IPS-20b (cell line): Measurements from ENCODE around the gene IKZF3.
A peak's percentile ranks its signal among the peaks of the same experiment; 100 is the strongest.

Experiments used
- H3K27ac ChIP-seq: one replicate; pipeline ENCODE4 v1.5.1; 2013; ENCODE audit warnings: low read length
- H3K27me3 ChIP-seq: 2 replicates; pipeline ENCODE4 v1.6.1; 2013; ENCODE audit warnings: mild to moderate bottlenecking, low read length, inconsistent platforms; ENCODE audit not compliant: insufficient read depth
- H3K36me3 ChIP-seq: 2 replicates; pipeline ENCODE4 v1.6.1; 2013; ENCODE audit warnings: low read depth, mild to moderate bottlenecking, inconsistent platforms, low read length, moderate library complexity; ENCODE audit not compliant: insufficient read depth
- H3K4me1 ChIP-seq: 2 replicates; pipeline ENCODE4 v1.6.1; 2013; ENCODE audit warnings: mild to moderate bottlenecking, control low read depth, inconsistent platforms, low read length, moderate library complexity; ENCODE audit not compliant: insufficient read depth
- H3K4me3 ChIP-seq: 2 replicates; pipeline ENCODE4 v1.5.1; 2013; ENCODE audit warnings: mild to moderate bottlenecking, low read length, inconsistent platforms
- H3K9ac ChIP-seq: 2 replicates; pipeline ENCODE4 v1.6.1; 2013; ENCODE audit warnings: low read depth, mild to moderate bottlenecking, inconsistent platforms, low read length, moderate library complexity
- H3K9me3 ChIP-seq: 2 replicates; pipeline ENCODE4 v1.6.1; 2013; ENCODE audit warnings: mild to moderate bottlenecking, low read depth, low read length, inconsistent platforms; ENCODE audit not compliant: insufficient read depth

The IKZF3 gene

DNA sequence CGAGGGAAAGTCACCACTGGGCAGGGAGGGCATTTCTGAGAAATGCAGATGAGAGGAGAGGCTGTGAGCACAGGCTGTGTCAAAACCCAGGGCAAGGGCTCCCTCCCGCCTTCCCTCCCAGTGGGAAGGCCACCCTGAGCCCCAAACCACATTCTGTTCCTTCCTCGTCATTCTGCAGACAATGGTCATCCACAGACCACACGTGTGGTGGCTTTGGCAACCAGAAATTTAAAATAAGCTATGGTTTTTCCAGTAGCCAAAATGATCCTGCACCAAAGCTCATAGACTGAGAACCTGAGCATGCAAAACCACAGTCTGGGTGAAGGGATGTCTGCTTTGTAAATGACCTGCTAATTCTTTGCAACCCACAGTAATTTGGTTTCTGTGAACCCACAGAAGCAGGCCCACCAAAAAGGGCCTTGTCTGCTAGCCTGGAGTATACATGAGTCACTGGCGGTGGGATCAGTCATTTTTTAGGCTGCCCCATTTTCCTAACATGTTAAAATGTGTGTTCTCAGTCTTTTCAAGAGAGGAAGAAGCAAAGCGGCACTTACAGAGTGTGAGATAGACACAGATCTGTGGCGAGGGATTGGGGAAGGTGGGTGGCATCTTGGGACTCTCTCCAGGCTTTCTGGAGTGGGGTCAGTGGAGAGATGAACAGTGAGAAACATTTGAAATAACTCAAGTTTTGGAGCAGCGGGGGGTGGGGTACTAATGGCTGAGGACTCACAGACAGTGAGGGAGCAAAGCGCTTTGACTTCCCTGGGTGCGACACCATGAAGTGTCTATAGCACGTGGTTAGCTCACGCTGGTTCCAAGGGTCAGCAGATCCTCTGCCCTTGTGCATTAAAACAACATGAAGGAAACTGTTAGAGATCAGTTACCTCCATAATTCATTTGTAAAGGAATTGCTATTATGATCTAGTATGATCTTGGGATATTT lies 105.9 kb downstream of the IKZF3 start:
- no peak overlapping the region for H3K27ac ChIP-seq
- no peak overlapping the region for H3K9ac ChIP-seq
- peaks cover 13% of the 10 kb centered on the region for H3K4me1 ChIP-seq
- H3K4me3 ChIP-seq: no peak overlapping the region
- H3K9me3 ChIP-seq: no peaks in the 10 kb centered on the region
- no peaks in the 10 kb centered on the region for H3K36me3 ChIP-seq
- H3K27me3 ChIP-seq: peaks cover 34% of the 10 kb centered on the region

DNA sequence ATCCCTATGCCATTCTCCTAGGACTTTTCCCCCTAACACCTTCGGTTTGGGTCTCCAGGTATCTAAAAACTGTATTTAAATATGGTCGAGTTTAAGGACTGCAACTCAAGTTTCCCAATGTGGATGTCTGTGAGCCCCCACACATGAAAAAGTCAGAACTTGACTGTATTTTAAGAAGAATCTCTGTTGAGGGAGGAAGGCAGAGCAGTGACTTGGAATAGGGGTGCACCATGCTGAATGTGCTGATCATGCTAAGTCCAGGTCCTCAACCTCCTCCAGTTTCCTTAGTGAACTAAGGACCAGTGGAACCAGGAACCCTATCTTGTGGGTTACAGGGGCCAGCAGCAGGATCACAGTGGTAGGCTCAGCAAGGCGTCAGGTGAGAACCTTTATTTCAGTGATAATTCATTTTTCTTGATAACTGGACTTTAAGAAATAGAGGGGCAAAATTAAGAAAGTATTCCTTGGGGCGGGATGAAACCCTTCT lies 106.9 kb downstream of the IKZF3 start:
- Histone ChIP-seq H3K36me3 (no peaks in the 10 kb centered on the region), H3K9ac (no peak overlapping the region), H3K27ac (no peak overlapping the region), H3K9me3 (no peaks in the 10 kb centered on the region), H3K4me3 (no peak overlapping the region), H3K4me1 (peaks cover 14% of the 10 kb centered on the region), H3K27me3 (peaks cover 39% of the 10 kb centered on the region)

DNA sequence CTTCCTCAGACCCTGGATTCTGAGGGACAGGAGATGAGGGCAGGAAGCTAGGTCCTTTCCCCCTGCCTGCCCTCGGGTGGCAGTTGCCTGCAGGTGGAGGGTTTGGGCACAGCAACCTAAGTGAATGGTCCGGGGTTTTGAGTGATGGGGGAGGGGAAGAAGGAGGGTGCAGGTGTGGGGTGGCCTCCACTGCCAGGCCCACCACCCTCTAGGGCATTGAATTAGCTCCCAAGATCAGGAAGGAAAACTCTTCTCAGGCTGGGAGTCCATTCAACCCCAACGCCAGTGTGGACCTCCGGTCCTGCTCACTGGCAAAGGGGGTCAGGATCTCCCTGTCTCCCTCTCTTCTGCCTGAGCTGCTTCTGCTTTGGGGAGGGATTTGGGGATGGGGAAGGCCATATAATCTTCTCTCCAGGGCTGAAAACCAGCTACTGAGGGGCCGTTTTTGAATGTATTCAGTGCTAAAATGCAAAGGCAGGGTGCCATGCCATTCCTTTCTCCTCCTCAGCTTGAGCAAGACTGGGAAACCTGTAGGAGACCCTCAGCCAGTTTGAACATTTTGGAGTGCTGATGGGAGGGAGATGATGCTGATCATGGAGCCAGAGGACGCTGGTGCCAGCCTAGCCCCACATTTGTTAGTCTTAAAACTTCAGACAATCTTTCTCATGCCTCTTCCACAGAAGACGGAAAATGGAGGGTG lies 107.6 kb downstream of the IKZF3 start:
- H3K4me1 ChIP-seq: peaks cover 16% of the 10 kb centered on the region
- no peak overlapping the region for H3K4me3 ChIP-seq
- peaks cover 39% of the 10 kb centered on the region for H3K27me3 ChIP-seq
- no peak overlapping the region for H3K9ac ChIP-seq
- H3K36me3 ChIP-seq: no peaks in the 10 kb centered on the region
- no peak overlapping the region for H3K27ac ChIP-seq
- H3K9me3 ChIP-seq: no peaks in the 10 kb centered on the region

DNA sequence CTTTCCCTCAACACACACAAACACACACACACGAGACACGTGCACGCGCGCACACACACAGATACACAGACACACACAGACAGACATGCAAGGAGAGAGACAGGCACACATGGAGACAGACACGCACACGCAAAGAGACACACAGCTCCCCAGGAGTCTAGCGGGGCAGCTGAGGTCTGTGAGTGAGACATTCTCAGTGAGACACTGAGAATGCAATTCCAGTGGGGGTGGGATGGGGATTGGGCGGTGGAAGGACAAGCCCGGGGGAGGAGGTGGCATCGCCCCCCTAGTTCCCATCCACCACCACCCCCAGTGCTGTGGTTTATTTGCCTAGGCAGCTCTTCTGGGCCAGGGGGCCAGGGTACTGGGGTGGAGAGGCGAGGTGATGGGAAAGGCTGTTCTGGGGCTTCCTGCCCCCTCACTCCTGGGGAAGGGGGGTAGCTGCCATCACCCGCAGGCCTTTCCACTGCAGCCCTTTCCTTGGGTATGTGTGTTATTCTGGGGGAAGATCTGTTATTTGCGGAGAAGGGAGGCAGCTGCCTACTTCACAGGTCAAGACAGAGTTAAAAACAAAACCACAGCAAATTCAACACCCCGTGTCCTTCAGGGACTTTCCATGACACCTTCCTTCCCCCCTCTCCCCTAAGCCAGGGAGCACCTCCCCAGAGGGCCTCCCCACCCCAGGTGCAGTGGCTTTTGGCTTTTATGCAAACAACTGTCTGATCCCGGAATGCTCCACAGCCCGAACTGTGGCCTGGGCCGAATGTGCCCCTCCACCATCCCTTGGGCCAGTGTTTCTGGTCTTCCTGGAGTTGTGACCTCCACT lies 108.3 kb downstream of the IKZF3 start:
- H3K9ac ChIP-seq: no peak overlapping the region
- peaks cover 16% of the 10 kb centered on the region for H3K4me1 ChIP-seq
- H3K4me3 ChIP-seq: 0 out of 2 replicates have a peak overlapping the region, but pooled peaks have one; percentile 75
- H3K27ac ChIP-seq: no peak overlapping the region
- H3K36me3 ChIP-seq: no peaks in the 10 kb centered on the region
- H3K9me3 ChIP-seq: no peaks in the 10 kb centered on the region
- peaks cover 39% of the 10 kb centered on the region for H3K27me3 ChIP-seq

DNA sequence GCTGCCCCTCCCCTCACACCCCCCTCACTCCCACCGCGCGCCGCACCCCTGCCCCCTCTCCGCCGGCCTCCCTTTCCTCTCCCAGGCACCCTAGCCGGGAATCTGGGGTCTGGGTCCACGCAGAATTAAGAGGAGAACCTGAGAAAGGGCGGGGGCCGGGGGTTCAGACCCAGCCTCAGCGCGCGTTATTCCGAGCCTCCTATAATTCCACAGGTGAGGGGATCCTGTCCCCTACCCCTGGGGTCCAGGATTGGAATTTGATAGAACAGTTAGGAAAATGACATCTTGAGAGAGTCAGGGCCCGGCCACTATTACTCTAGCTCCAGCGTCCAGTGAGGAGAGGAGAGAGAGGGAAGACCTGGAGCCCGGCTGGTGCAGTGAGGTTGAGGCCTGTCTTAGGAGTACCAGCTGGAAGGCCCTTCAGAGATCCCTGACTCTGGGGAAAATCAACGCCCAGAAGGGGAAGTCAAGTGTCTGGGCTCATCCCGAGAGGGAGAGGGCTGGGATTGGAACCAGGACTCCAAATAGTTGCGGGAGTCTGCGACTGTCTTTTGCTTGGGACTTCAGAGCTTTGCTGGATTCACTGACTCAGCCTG lies 109.1 kb downstream of the IKZF3 start:
- Histone ChIP-seq H3K4me1 (peaks cover 16% of the 10 kb centered on the region), H3K9ac (no peak overlapping the region; the same call in 1 of the 2 replicates), H3K4me3 (peak overlapping the region; percentile 75), H3K36me3 (no peaks in the 10 kb centered on the region), H3K27me3 (peaks cover 39% of the 10 kb centered on the region), H3K27ac (no peak overlapping the region), H3K9me3 (no peaks in the 10 kb centered on the region)

DNA sequence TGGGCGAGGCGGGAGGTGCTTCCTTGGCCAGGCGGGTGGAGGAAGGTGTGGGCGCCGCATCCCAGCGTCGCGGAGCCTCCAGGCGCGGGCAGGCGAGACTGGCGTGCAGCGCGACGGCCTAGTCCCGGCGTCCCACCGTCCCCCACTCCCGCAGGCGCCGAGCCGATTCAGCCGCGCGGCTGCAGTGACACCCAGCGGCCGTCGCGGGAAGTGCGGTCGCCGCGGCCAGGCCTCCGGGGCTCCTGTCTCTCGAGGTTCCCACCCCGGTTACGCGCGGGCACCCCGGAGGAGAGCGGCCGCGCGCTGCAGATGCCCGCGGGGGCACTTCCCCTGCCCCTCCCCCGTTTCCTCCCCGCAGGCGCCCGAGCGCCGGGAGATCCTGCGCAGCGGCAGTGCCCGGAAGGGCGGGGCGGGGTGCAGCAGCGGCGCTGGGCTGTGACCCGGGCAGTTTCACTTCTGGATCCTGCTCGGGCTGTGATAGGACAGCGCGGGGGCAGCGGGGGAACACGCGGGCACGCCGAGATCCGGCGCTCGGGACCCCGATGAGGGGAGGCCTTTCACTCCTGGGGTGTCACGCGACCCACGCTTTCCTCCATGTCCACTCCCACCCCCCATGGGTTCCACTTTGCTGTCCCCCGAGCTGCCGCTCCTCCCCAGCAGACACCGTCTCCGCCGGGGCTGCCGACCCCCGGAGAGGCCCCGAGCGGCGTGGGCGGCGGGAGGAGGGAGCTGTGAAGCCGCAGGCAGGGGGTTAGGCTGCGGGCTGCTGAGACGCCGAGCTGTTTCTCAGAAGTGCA lies 109.8 kb downstream of the IKZF3 start:
- Histone ChIP-seq H3K27me3 (peaks cover 39% of the 10 kb centered on the region), H3K4me3 (peak overlapping the region; percentile 75), H3K9me3 (no peaks in the 10 kb centered on the region), H3K27ac (no peak overlapping the region), H3K4me1 (peaks cover 16% of the 10 kb centered on the region), H3K9ac (peak overlapping the region; percentile 70; the same call in 1 of the 2 replicates), H3K36me3 (no peaks in the 10 kb centered on the region)

DNA sequence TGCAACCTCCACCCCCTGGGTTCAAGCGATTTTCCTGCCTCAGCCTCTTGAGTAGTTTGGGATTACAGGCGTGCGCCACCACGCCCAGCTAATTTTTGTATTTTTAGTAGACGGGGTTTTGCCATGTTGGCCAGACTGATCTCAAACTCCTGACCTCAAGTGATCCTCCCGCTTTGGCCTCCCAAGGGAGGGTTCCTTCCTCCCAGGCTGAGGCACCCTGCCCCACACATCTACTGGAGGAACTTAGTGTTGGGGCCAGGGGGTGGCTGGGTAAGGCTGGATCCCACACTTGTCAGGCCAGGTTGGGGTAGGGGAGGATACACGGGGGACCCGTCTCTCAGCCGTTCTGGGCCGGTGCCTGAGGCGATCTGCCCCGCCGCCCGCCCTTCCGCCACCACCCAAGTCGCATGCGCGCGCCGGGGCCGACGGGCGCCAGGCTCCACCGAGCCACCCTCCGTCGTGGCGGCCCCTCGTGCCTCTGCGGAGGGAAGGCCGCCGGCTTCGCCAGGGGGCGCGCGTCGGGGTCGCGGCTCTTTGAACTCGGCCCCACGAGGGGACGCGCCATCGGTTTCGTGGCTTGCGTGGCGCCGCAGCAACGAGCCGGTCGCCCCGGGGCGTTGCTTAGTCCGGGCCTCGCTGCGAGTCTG lies 110.5 kb downstream of the IKZF3 start:
- Histone ChIP-seq H3K9me3 (no peaks in the 10 kb centered on the region), H3K27ac (no peak overlapping the region), H3K36me3 (no peaks in the 10 kb centered on the region), H3K27me3 (peaks cover 39% of the 10 kb centered on the region), H3K9ac (peak overlapping the region; percentile 70; the same call in 1 of the 2 replicates), H3K4me3 (peak overlapping the region; percentile 75; the same call in 1 of the 2 replicates), H3K4me1 (peaks cover 16% of the 10 kb centered on the region)

DNA sequence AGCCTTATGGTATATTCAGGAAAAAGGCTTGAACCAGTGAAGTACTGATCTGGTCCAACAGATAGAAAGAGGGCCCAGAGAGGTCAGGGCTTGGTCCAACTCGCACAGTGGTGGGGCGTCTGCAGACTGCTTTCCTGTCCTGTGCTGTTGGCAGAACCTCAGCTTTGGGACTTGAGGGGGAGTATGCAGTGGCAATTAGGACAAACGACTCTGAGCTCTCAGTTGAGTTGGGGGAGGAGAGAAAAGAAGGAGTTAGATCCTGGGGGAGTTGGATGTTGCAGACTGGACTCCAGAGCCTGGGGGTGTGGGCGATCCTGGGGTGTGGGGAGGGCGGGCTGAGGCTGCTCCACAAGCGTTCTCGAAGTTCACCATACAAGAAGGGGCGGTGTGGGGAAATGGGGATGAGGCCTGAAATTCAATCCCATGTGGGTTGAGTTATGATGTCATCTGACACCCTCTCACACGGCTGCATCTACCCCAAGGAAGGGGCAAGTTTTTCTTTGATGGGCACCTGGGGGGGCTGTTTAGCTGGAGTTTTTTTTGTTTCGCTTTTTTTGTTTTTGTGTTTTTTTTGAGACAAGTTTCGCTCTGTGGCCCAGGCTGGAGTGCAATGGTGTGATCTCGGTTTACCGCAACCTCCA lies 111.8 kb downstream of the IKZF3 start:
- Histone ChIP-seq H3K36me3 (no peaks in the 10 kb centered on the region), H3K4me3 (no peak overlapping the region), H3K4me1 (peaks cover 16% of the 10 kb centered on the region), H3K27me3 (peaks cover 36% of the 10 kb centered on the region), H3K9me3 (no peaks in the 10 kb centered on the region), H3K27ac (no peak overlapping the region), H3K9ac (peak overlapping the region; percentile 4; the same call in 1 of the 2 replicates)

DNA sequence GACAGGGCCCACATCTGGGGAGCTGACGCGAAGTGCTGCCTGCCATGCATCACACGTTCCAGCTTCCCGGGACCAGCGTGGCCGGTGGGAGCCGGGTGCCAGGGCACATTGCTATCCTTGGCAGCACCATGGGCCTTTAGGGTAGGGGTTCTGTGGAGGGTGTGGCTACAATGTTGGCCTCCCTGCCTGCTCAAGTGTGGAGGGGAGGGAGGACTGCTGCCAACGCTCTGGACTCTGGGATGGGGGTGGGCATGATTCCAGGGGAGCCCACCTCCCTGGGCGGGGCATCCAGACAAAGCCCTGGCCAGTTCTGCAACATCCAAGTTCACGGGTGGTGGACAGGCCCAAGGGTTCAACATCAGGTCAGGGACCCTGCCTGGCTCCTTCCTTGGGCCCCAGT lies 112.5 kb downstream of the IKZF3 start:
- Histone ChIP-seq H3K36me3 (0 out of 2 replicates have a peak, but pooled peaks cover under 1% of the 10 kb centered on the region), H3K4me1 (peaks cover 16% of the 10 kb centered on the region), H3K27ac (no peak overlapping the region), H3K27me3 (peaks cover 29% of the 10 kb centered on the region), H3K9me3 (no peaks in the 10 kb centered on the region), H3K4me3 (no peak overlapping the region), H3K9ac (no peak overlapping the region)
